Liver (tissue), 9 donors: ENCODE data around the gene KLHDC9. TPM values are rescaled to one million over a fixed set of nuclear protein-coding genes. Genes with fewer than 3 reads are reported as not detected.

Source experiments
- DNase-seq: peaks from one replicate; pipeline ENCODE4 v3.0.0-alpha.2; 2017; ENCODE audit warnings: low spot score
- H3K27ac ChIP-seq, 2 donors: one replicate each; pipeline ENCODE4 v1.7.0; 2013; ENCODE audit warnings: inconsistent platforms in 2 of 2, low read length in 2 of 2, control low read depth in 1 of 2, low read depth in 1 of 2, mild to moderate bottlenecking in 1 of 2
- H3K27me3 ChIP-seq, 4 donors: one replicate each; pipeline versions ENCODE4 v1.6.1 to v1.7.0; 2013; ENCODE audit warnings: low read length in 3 of 4, inconsistent platforms in 1 of 4, mild to moderate bottlenecking in 1 of 4, moderate library complexity in 1 of 4; ENCODE audit not compliant: control insufficient read depth in 4 of 4, insufficient read depth in 4 of 4
- H3K36me3 ChIP-seq, 4 donors: one replicate each; pipeline versions ENCODE4 v1.6.1 to v1.7.0; 2013; ENCODE audit warnings: low read length in 3 of 4, mild to moderate bottlenecking in 3 of 4, low read depth in 1 of 4, moderate library complexity in 1 of 4; ENCODE audit not compliant: control insufficient read depth in 4 of 4, insufficient read depth in 3 of 4
- H3K4me1 ChIP-seq, 4 donors: one replicate each; pipeline versions ENCODE4 v1.6.1 to v1.7.0; 2013; ENCODE audit warnings: low read length in 3 of 4, mild to moderate bottlenecking in 3 of 4, moderate library complexity in 1 of 4; ENCODE audit not compliant: control insufficient read depth in 4 of 4, insufficient read depth in 4 of 4
- H3K4me3 ChIP-seq, 3 donors: one replicate each; pipeline versions ENCODE4 v1.6.1 to v1.7.0; 2013; ENCODE audit warnings: low read length in 3 of 3, control low read depth in 1 of 3, low read depth in 1 of 3, mild to moderate bottlenecking in 1 of 3
- H3K9ac ChIP-seq, 2 donors: one replicate each; pipeline ENCODE4 v1.7.0; 2013; ENCODE audit warnings: low read length in 2 of 2, mild to moderate bottlenecking in 2 of 2, moderate library complexity in 2 of 2, control low read depth in 1 of 2, low read depth in 1 of 2
- H3K9me3 ChIP-seq, 4 donors: one replicate each; pipeline versions ENCODE4 v1.6.1 to v1.7.0; 2013; ENCODE audit warnings: low read length in 3 of 4; ENCODE audit not compliant: control insufficient read depth in 4 of 4
- FOXA1 ChIP-seq: IDR thresholded peaks from 2 replicates; pipeline ENCODE4 v1.6.1; 2016; ENCODE audit warnings: antibody characterized with exemption
- HNF4A ChIP-seq, 2 donors: conservative IDR thresholded peaks; 2 replicates each; pipeline ENCODE4 v1.6.1; 2016; ENCODE audit warnings: antibody characterized with exemption in 2 of 2, mild to moderate bottlenecking in 2 of 2
- HNF4G ChIP-seq: IDR thresholded peaks from 2 replicates; pipeline ENCODE4 v1.6.1; 2016; ENCODE audit warnings: antibody characterized with exemption
- JUND ChIP-seq, 2 donors: IDR thresholded peaks; 2 replicates each; pipeline ENCODE4 v1.6.1; 2016; ENCODE audit warnings: antibody characterized with exemption in 2 of 2
- SP1 ChIP-seq: IDR thresholded peaks from 2 replicates; pipeline ENCODE4 v1.6.1; 2018; ENCODE audit warnings: antibody characterized with exemption, mild to moderate bottlenecking
- YY1 ChIP-seq: IDR thresholded peaks from 2 replicates; pipeline ENCODE4 v1.6.1; 2016; ENCODE audit warnings: antibody characterized with exemption, mild to moderate bottlenecking
- WGBS: extraction: QIAGEN DNeasy Blood & Tissue Kit; methylation state at CpG from one replicate; pipeline ENCODE4 v1.1.7; 2013; 5-methylcytosine and 5-hydroxymethylcytosine counted together
- polyA plus RNA-seq, 2 donors: library from polyadenylated mRNA; stranded (reverse) in 1 of 2; unstranded in 1 of 2; fragments of 200-250 nt in 1 of 2; fragments of >200 nt in 1 of 2; fragmentation: Nextera tagmentation in 1 of 2; extraction: Ambion mirVana in 1 of 2; gene quantifications; one replicate each; pipeline versions ENCODE4 v1.2.1 to v1.2.3, GENCODE V29; 2013 to 2015
- total RNA-seq, 2 donors: library from RNA; depleted of rRNA; stranded (reverse); fragments of >200 nt; gene quantifications; one replicate each; pipeline ENCODE4 v1.2.3, GENCODE V29; 2014
- TF ChIP-seq, protein P1 (sequence below): IDR thresholded peaks from 2 replicates; pipeline ENCODE4 v1.6.1; 2016; ENCODE audit warnings: antibody characterized with exemption
- TF ChIP-seq, protein P2 (sequence below): IDR thresholded peaks from 2 replicates; pipeline ENCODE4 v1.6.1; 2016; ENCODE audit warnings: antibody characterized with exemption
- TF ChIP-seq, protein P3 (sequence below): fragments of 150-350 bp; IDR thresholded peaks from 2 replicates; pipeline ENCODE4 v1.5.1; 2017; ENCODE audit warnings: improper control_type of control experiment, low read depth, low read length; ENCODE audit not compliant: missing input control
- TF ChIP-seq, protein P4 (sequence below): IDR thresholded peaks from 2 replicates; pipeline ENCODE4 v1.6.1; 2016; ENCODE audit warnings: antibody characterized with exemption, mild to moderate bottlenecking
- donor health status: healthy.
- donor health status: healthy.
- donor health status: healthy.
- donor health status: healthy.
- donor health status: healthy.

Gene KLHDC9
- total and polyA plus RNA-seq, 4 donors, result 1.9 to 3.3 (median 2.6) TPM

DNA sequence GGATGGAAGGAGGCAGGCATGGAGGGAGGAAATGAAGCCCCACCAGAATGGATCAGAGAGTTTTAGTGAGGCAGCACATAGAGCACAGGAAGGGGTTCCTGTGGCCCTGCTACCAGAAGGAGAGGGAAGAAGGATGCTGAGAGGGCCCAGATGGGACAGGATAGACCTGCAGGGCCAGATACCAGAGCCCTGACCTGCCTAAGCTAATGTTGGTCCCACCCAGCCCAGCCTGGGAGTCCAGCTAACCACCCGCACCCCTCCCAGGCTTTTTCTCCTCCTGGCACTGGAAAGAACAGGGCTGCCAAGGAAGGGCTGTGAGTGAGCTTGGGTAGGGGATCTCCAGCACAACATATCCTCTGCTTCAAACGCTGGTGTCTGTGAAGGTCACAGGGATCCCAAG, 15.7 kb upstream of the KLHDC9 start:
- 88% methylated on average over 2 of the region's 2 CpGs for WGBS
- H3K27me3 ChIP-seq, result no peaks in the 10 kb centered on the region
- TF ChIP-seq JUND (IDR thresholded peaks at IDR 0.05), result no peak
- no peak for TF ChIP-seq SP1
- no peak for TF ChIP-seq HNF4A (conservative IDR thresholded peaks at IDR 0.05)
- TF ChIP-seq, protein P1, sequence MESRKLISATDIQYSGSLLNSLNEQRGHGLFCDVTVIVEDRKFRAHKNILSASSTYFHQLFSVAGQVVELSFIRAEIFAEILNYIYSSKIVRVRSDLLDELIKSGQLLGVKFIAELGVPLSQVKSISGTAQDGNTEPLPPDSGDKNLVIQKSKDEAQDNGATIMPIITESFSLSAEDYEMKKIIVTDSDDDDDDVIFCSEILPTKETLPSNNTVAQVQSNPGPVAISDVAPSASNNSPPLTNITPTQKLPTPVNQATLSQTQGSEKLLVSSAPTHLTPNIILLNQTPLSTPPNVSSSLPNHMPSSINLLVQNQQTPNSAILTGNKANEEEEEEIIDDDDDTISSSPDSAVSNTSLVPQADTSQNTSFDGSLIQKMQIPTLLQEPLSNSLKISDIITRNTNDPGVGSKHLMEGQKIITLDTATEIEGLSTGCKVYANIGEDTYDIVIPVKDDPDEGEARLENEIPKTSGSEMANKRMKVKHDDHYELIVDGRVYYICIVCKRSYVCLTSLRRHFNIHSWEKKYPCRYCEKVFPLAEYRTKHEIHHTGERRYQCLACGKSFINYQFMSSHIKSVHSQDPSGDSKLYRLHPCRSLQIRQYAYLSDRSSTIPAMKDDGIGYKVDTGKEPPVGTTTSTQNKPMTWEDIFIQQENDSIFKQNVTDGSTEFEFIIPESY, result no peak
- TF ChIP-seq, protein P2, sequence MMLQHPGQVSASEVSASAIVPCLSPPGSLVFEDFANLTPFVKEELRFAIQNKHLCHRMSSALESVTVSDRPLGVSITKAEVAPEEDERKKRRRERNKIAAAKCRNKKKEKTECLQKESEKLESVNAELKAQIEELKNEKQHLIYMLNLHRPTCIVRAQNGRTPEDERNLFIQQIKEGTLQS, result no peak
- TF ChIP-seq, protein P3, sequence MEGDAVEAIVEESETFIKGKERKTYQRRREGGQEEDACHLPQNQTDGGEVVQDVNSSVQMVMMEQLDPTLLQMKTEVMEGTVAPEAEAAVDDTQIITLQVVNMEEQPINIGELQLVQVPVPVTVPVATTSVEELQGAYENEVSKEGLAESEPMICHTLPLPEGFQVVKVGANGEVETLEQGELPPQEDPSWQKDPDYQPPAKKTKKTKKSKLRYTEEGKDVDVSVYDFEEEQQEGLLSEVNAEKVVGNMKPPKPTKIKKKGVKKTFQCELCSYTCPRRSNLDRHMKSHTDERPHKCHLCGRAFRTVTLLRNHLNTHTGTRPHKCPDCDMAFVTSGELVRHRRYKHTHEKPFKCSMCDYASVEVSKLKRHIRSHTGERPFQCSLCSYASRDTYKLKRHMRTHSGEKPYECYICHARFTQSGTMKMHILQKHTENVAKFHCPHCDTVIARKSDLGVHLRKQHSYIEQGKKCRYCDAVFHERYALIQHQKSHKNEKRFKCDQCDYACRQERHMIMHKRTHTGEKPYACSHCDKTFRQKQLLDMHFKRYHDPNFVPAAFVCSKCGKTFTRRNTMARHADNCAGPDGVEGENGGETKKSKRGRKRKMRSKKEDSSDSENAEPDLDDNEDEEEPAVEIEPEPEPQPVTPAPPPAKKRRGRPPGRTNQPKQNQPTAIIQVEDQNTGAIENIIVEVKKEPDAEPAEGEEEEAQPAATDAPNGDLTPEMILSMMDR, result no peak
- TF ChIP-seq, protein P4, sequence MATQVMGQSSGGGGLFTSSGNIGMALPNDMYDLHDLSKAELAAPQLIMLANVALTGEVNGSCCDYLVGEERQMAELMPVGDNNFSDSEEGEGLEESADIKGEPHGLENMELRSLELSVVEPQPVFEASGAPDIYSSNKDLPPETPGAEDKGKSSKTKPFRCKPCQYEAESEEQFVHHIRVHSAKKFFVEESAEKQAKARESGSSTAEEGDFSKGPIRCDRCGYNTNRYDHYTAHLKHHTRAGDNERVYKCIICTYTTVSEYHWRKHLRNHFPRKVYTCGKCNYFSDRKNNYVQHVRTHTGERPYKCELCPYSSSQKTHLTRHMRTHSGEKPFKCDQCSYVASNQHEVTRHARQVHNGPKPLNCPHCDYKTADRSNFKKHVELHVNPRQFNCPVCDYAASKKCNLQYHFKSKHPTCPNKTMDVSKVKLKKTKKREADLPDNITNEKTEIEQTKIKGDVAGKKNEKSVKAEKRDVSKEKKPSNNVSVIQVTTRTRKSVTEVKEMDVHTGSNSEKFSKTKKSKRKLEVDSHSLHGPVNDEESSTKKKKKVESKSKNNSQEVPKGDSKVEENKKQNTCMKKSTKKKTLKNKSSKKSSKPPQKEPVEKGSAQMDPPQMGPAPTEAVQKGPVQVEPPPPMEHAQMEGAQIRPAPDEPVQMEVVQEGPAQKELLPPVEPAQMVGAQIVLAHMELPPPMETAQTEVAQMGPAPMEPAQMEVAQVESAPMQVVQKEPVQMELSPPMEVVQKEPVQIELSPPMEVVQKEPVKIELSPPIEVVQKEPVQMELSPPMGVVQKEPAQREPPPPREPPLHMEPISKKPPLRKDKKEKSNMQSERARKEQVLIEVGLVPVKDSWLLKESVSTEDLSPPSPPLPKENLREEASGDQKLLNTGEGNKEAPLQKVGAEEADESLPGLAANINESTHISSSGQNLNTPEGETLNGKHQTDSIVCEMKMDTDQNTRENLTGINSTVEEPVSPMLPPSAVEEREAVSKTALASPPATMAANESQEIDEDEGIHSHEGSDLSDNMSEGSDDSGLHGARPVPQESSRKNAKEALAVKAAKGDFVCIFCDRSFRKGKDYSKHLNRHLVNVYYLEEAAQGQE, result no peak

DNA sequence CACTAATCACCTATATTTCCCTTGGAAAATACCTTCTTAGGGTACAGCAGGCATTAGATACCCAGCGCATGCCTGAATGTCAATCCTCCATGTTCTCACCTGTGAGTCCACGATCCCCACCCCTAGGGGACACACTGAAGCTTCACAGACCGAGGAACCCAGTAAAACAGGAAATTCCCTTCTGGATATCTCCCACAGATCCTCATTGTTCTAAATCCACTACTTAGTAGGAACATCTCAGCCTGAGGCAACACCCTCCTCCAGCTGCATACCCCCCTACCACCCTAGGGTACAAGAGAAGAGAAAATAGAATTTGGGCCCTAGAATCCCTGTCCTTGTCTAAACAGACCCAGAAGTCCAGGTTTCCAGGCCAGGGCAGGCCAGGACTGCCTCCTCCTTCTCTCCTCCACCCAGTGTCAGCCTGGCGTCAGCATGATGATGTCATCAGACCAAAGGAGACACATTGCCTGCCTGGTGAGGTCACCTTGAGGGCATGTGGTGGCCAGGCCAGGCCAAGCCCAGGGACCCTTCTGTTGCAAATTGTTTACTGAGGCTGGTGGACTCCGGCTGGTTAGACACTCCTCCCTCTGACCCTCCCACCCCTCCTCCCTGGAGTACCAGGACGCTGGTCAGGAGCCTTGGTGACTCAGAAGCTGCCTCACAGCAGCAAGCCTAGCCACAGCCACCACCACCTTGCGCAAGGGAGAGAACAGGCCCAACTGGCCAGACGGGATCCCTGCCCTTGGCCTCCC, 15.0 kb upstream of the KLHDC9 start:
- 61% methylated on average over 8 of the region's 8 CpGs for WGBS
- no peak overlapping the region for H3K27ac ChIP-seq
- no peaks in the 10 kb centered on the region for H3K4me1 ChIP-seq
- H3K4me3 ChIP-seq, result no peak overlapping the region
- H3K27me3 ChIP-seq, result no peaks in the 10 kb centered on the region
- no peaks in the 10 kb centered on the region for H3K9me3 ChIP-seq
- H3K9ac ChIP-seq, result no peak overlapping the region
- DNase-seq, result no peak
- H3K36me3 ChIP-seq, result no peaks in the 10 kb centered on the region
- TF ChIP-seq, protein P4, result no peak
- TF ChIP-seq HNF4G (no peak), FOXA1 (no peak), YY1 (no peak), HNF4A (conservative IDR thresholded peaks at IDR 0.05) (no peak), SP1 (no peak)

More for the DNA sequence above, 15.7 kb upstream of the KLHDC9 start:
- Histone ChIP-seq H3K27ac (no peak overlapping the region), H3K9me3 (no peaks in the 10 kb centered on the region), H3K9ac (no peak overlapping the region), H3K36me3 (no peaks in the 10 kb centered on the region), H3K4me1 (no peaks in the 10 kb centered on the region), H3K4me3 (no peak overlapping the region)
- DNase-seq, result no peak
